ENCODE measurements around the gene KRTAP10-4. TPM values are rescaled to one million over a fixed set of nuclear protein-coding genes. Genes with fewer than 3 reads are reported as not detected.

The KRTAP10-4 gene
- total RNA-seq, 1 experiment from 2014 or later: not detected

- peaks cover 9% of the 10 kb centered on the region for H3K9me3 Mint-ChIP-seq (ENCODE audit: unreplicated experiment)
- no TSS peak for BruUV-seq (replicated peaks)
- peaks cover 6% of the 10 kb centered on the region for H3K4me1 Mint-ChIP-seq (ENCODE audit: insufficient read depth, unreplicated experiment)
- no peaks in the 10 kb centered on the region for H3K36me3 Mint-ChIP-seq (ENCODE audit: insufficient read depth, unreplicated experiment)
- ChIA-PET CTCF (interaction anchor here (0.6 to 0.9 kb wide), 3 partner anchors 22 to 195 kb away, joined by 3 read pairs; no protein-coding TSS in a partner anchor), POLR2A (interaction anchor here (0.7 kb wide), 1 partner anchor 687 kb away, joined by 3 read pairs; no protein-coding TSS in a partner anchor)
- no peak overlapping the region for H3K4me3 Mint-ChIP-seq (ENCODE audit: unreplicated experiment)
- intact Hi-C loops (cut with micrococcal nuclease): no loop called here
- H3K27ac Mint-ChIP-seq (ENCODE audit: low read depth, unreplicated experiment): no peak overlapping the region
- H3K27me3 Mint-ChIP-seq (ENCODE audit: insufficient read depth, unreplicated experiment): peaks cover 23% of the 10 kb centered on the region
- no peak for DNase-seq (ENCODE audit: unreplicated experiment)
- no peak for TF ChIP-seq CTCF (IDR thresholded peaks at IDR 0.05; ENCODE audit: unreplicated experiment)
These were observed 41.6 kb upstream of the KRTAP10-4 start for GRCh38 chr21:44531606-44532564.

GRCh38 chr21:44532712-44533111 lies 40.8 kb upstream of the KRTAP10-4 start:
- DNase-seq (ENCODE audit: unreplicated experiment): no peak
- POLR2A ChIA-PET: no interaction called here
- no peak overlapping the region for H3K4me3 Mint-ChIP-seq (ENCODE audit: unreplicated experiment)
- no peak overlapping the region for H3K27ac Mint-ChIP-seq (ENCODE audit: low read depth, unreplicated experiment)
- H3K27me3 Mint-ChIP-seq (ENCODE audit: insufficient read depth, unreplicated experiment): peaks cover 23% of the 10 kb centered on the region
- no TSS peak for BruUV-seq (replicated peaks)
- CTCF ChIA-PET: interaction anchor here (0.6 to 0.9 kb wide), 3 partner anchors 23 to 194 kb away, joined by 3 read pairs; no protein-coding TSS in a partner anchor
- no peak for TF ChIP-seq CTCF (IDR thresholded peaks at IDR 0.05; ENCODE audit: unreplicated experiment)
- H3K9me3 Mint-ChIP-seq (ENCODE audit: unreplicated experiment): peaks cover 9% of the 10 kb centered on the region
- peaks cover 6% of the 10 kb centered on the region for H3K4me1 Mint-ChIP-seq (ENCODE audit: insufficient read depth, unreplicated experiment)
- intact Hi-C loops (cut with micrococcal nuclease): no loop called here
- no peaks in the 10 kb centered on the region for H3K36me3 Mint-ChIP-seq (ENCODE audit: insufficient read depth, unreplicated experiment)

DNA sequence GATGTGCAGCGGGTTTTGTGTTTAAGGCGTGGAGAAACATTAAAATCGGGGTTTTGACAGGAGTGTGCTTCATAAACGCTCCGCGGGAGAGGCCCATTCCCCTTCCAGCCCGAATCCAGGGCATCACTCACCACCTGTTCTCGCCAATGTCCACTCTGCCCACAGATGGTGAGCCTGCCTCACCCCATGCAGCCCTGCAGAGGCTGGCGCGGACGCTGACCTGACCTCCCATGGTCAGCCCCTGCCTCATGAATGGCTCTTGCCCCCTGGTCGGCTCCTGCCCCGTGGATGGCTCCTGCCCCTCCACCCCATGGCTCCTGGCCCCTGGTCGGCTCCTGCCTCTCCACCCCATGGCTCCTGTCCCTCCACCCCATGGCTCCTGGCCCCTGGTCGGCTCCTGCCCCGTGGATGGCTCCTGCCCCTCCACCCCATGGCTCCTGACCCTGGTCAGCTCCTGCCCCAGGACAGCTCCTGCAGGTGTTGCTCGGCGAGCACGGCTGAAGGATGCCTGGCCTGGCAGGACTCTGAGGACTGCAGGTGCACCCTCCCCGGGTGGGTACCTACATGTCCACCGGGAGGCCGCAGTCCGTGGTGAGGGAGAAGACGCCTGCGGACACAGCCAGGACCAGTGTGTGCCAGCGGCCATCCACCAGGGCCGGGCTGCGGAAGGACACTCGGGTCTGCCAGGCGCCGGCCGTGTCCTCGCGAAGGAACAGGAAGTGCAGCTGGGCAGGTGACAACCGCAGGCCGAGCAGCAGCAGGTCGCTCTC lies 40.2 kb upstream of the KRTAP10-4 start:
- no peaks in the 10 kb centered on the region for H3K36me3 Mint-ChIP-seq (ENCODE audit: insufficient read depth, unreplicated experiment)
- H3K4me3 Mint-ChIP-seq (ENCODE audit: unreplicated experiment): no peak overlapping the region
- CTCF ChIA-PET: no interaction called here
- H3K9me3 Mint-ChIP-seq (ENCODE audit: unreplicated experiment): peaks cover 9% of the 10 kb centered on the region
- H3K27me3 Mint-ChIP-seq (ENCODE audit: insufficient read depth, unreplicated experiment): peaks cover 23% of the 10 kb centered on the region
- peaks cover 6% of the 10 kb centered on the region for H3K4me1 Mint-ChIP-seq (ENCODE audit: insufficient read depth, unreplicated experiment)
- intact Hi-C loops (cut with micrococcal nuclease): no loop called here
- BruUV-seq (replicated peaks): no TSS peak
- POLR2A ChIA-PET: no interaction called here
- DNase-seq (ENCODE audit: unreplicated experiment): no peak
- no peak for TF ChIP-seq CTCF (IDR thresholded peaks at IDR 0.05; ENCODE audit: unreplicated experiment)
- no peak overlapping the region for H3K27ac Mint-ChIP-seq (ENCODE audit: low read depth, unreplicated experiment)

Data from MCF 10A (cell line).